ENCODE measurements around the gene TPD52L1.
A peak's percentile ranks its signal among the peaks of the same experiment; 100 is the strongest.
"Not testable (repeated sequence)": the region's sequence is repeated elsewhere in the genome, so short reads cannot be mapped to it uniquely, and the experiment has no call there.

The TPD52L1 gene

DNA sequence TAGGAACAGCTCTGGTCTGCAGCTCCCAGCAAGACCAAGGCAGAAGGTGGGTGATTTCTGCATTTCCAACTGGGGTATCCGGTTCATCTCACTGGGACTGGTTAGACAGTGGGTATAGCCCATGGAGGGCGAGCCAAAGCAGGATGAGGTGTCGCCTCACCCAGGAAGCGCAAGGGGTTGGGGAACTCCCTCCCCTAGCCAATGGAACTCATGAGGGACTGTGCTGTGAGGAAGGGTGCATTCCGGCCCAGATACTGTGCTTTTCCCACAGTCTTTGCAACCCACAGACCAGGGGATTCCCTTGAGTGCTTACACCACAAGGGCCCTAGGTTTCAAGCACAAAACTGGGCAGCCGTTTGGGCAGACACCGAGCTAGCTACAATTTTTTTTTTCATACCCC is 126.4 kb downstream of the TPD52L1 start:
- DNase-seq: no peak

DNA sequence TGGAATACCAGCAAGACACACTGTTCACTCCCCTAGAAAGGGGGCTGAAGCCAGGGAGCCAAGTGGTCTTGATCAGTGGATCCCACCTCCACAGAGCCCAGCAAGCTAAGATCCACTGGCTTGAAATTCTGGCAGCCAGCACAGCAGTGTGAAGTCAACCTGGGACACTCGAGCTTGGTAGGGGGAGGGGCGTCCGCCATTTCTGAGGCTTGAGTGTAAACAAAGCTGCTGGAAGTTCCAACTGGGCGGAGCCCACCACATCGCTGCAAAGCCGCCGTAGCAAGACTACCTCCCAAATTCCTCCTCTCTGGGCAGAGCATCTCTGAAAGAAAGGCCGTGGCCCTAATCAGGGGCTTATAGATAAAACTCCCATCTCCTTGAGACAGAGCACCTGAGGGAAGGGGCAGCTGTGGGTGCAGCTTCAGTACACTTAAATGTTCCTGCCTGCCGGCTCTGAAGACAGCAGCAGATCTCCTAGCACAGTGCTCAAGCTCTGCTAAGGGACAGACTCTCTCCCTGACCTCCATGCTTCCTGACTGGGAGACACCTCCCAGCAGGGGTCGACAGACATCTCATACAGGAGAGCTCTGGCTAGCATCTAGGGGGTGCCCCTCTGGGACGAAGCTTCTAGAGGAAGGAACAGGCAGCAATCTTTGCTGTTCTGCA is 126.9 kb downstream of the TPD52L1 start:
- DNase-seq: not testable (repeated sequence)

DNA sequence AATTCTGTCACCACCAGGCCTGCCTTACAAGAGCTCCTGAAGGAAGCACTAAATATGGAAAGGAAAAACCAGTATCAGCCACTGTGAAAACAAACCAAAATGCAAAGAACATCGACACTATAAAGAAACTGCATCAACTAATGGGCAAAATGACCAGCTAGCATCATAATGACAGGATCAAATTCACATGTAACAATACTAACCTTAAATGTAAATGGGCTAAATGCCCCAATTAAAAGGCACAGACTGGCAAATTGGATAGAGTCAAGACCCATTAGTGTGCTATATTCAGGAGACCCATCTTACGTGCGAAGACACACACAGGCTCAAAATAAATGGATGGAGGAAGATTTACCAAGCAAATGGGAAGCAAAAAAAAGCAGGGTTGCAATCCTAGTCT is 128.9 kb downstream of the TPD52L1 start:
- DNase-seq: not testable (repeated sequence)

DNA sequence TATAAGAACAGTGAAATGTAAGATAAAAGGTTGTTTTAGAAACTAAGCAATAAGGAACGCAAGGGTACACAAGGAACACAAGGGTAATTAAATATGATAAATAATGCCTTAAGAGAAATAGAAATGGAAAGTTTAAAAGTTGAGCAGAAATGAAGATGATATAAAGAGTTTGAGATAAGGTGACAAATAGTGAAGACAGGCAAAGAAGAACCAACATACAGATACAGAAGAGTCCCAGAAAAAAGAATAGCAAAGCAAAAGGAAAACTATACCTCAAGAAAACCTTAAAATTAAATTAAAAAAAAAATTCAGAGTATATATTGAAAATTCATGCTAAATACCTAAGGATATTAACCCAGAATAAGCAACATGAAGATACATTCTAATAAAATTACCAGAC is 131.8 kb downstream of the TPD52L1 start:
- no peak for DNase-seq

DNA sequence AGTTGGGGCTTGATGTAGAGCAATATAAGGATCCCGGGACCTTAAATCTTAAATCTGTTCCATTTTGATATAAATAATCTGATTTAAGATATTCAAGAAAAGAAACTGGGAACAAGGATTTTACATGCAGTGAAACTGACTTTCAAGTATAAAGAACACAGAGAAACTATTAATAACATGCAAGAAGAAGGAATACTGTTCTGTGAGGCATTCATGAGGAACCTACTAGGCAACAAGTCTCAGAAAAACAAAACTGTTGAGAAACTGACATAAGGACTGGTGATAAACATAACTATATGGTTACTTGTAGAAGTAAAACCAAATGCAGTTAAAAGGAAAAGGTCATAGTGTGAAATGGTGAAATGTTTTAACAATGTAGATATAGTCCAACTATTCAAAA is 132.4 kb downstream of the TPD52L1 start:
- no peak for DNase-seq

DNA sequence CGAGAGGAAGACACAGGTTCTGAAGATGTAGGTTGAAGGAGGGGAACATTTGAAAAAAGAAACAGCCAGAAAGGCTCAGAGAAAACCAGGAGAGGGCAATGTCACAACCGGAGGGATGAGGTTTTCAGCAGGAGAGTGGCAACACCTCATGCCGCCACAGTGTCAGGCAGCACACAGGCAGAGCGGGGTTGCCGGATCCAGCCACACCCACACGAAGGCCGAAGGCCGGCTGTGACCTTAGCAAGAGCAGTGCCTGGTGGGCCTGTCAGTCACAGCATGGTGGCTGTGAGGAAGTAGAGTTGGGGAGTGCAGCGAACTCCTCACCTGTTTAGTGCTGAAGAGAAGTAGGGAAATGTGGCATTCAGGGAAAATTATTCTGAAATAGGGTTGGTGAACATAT is 134.1 kb downstream of the TPD52L1 start:
- no peak for DNase-seq

DNA sequence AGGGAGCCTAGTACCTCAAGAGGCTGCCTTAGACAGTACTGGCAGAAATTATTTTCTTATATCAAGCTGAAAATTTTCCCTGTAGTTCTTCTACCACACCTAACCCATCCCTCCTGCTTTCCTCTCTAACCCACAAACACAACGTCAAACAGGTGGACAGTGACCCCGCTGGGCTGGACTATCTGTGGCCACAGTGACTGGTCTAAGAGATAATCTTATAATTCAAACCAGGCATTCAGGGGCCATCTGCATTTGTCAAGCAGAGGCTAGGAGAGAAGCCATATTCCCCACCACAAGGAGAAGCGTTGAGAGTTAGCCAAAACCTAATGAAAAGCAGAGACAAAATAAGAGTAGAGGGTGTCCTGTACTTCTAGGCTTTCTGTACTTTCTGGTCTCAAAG is 140.0 kb downstream of the TPD52L1 start:
- no peak for DNase-seq

DNA sequence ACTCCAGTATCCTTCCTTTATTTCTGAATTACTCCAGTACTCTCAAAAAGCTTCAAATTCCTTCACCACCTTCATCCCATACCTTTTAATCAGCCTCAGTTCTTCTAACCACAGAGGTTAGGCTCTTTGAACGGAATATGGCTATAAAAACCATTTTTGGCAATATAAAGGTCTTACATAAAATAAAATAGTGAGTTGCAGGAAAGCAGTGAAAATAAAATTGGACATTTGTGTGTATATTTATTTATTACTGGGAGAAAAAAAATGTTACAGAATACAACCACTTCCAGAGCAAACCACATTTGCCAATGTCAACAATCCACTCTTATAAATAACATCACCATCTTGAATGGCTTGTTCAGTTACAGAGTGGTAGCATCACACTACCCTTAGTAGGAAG is 140.5 kb downstream of the TPD52L1 start:
- no peak for DNase-seq

DNA sequence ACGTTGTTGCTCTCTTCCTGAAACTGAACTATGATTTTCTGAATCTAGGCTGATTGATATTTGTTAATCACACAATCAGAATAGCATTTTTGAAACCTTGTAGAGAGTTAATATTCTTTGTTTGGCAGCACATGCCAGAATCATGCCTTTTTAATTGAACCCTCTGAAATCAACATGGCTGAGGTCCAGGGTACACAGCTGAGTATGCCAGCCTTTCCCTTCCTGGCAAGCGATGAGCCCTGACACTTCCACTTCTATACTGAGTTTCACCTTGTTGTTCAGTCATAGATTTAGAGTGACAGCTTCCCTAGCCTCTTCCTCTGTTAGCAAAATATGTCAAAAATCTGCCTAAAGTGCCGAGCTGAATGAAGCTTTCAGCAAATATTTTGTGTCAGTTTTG is 141.4 kb downstream of the TPD52L1 start:
- DNase-seq: no peak

DNA sequence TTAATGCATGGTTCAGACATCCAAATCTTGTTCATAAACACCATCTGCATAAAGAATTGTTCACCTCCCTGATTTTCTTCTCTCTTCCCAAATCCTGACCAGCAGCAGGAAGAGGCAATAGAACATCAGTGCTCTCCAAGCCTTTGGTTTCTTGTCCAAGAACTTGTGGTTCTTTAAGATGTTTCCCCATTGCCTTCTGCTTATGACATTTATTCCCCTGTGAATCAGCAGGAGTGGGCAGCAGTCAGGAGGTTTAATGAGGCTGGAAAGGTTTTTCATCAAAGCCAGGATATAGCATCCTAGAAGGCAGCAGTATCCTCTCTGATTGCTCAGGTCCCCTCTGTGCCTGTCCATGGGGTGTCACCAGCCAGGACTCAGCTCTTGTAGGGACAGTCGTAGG is 142.9 kb downstream of the TPD52L1 start:
- DNase-seq: no peak

DNA sequence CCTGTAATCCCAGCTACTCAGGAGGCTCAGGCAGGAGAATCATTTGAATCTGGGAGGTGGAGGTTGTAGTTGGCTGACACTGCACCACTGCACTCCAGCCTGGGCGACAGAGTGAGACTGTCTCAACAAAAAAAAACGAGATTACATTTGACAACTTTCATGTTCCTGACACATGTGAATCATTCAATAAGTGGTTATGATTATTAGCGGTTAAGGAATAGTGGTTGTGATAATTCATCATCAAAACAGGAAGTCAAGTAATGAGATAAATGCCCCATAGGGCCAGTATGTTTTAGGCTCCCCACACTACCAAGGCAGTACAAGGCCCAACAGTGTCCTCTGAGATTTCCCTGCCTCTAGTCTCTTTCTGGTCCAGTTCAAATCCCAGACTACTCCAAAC is 145.7 kb downstream of the TPD52L1 start:
- DNase-seq: no peak

DNA sequence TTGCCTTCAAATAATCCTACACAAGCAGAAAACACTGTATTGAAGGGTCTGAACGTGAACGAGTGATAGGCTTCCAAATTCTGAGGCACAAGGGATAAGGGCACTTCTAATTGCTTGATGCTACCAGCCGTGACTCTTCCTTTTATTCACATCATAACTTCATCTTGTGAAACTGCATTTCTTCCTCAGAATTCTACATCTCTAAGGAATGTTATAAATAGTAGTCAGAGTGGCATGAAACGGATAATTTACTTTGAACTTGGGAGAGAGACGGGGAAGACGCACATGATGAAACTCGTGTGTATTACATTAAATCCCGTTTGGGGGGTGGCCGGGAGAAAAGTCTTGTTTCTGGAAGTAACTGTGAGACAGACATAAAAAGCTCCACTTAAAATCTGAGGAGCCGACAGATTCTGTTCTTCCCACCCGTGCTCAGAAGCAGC is 147.4 kb downstream of the TPD52L1 start:
- no peak for DNase-seq

DNA sequence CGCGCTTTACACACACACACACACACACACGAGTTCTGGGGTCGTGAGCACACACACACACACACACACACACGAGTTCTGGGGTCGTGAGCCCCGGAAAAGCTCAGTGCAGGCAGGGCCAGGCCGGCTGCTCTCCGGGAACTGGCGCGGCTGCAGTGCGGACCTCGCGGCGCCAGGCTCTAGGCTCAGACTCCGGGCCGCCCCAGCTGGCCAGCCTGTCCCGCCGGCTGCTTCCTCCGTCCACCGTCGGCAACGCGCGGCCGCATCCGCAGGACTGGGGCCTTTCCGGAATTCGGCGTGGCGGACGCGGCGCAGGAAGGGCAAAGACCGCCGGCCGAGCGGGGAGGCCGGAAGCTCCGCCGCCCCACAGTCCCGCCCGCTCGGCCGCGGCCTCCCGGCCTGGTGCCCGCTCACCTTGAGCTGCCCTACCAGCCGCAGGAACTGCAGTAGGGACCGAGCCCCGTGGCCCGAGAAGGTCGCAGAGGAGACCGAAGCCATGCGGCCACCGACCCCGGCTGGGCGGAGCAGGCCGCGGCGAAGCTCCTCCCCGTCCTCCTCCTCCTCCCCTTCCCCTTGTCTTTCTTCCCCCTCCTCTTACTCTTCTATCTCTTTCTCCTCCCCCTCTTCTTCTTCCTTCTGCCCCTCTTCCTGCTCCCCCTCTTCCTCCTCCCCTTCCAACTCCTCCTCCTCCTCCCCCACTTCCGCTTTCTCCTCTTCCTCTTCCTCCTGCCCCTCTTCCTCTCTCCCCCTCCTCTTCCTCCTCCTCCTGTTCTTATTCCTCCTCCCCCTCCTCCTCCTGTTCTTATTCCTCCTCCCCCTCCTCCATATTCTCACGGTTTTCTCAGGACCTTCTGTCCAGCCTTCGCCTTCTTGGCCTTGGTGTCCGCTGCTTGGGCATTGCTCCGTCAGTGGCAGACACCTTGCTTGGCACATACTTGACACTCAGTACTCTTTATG is 148.1 kb downstream of the TPD52L1 start, which contains the start of gene HDDC2:
HDDC2 (minus strand) TSS at position 533 of the 957 bp plus-strand sequence; CDS start at position 498, 35 bp downstream.
- peak; percentile 18 for DNase-seq

DNA sequence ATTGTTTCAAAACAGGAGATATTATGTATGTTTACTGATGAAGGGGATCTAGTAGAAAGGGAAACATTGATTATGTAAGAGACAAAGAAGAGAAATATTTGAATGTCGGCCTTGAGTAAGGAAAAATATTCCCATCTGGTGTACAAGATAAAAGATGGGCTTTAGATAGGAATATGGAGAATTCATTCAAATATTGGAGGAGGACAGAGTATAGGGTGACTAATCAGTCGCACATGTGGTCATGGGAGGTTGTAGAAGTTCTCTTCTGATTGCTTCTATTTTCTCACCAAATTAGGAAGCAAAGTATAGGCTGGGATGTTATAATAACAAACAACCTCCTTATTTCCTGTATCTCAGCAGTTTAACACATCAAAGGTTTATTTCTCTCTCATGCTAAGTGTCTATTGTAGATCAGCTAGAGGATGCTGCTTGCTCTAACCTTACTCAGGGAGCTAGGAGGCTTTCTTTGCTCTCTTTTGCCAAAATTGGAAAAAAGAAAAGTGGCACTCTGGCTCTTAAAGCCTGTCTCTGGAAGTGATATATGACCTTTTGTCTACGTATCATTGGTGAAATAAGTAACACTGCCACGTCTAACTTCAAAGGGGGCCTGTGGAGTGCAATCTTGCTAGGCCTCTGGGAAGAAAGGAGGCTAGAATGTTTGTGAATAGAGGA is 149.4 kb downstream of the TPD52L1 start:
- DNase-seq: no peak

DNA sequence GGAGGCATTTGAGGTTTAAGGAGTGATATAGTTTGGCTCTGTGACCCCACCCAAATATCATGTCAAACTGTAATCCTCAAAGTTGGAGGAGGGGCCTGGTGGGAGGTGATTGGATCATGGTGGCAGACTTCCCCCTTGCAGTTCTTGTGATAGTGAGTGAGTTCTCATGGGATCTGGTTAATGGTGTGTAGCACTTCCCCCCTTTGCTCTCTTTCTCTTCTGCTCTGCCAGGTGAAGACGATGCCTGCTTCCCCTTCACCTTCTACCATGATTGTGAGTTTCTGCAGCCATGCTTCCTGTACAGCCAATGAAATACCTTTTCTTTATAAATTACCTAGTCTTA is 149.9 kb downstream of the TPD52L1 start:
- no peak for DNase-seq

DNA sequence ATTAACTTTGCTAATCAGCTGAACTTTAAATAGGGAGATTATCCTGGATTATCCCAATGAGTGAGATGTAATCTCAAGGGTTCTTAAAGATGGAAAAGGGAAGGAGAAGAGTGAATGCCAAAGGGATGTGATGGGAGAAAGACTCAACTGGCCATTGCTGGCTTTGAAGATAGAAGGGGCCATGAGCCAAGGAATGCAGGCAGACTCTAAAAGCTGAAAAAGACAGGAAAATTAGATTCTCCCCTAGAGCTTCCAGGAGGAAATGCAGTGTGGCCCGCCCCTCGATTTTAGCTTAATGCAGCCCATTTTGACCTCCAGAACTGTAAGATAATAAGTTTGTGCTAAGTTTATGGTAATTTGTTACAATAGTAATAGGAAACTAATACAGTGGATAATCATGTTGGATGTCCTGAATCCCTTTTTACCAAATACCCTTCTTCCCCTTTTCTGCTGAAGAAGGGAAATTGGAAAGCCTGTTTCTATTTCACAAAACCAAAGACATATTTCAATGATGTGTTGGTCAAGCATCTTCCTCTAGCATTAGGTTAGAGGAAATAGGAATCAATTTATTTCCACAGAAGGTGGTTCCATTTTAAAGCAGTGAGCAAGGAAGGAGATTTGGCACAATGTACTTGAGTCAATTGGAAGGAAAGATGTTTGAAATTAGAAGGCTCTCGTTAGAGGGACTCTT is 151.5 kb downstream of the TPD52L1 start:
- no peak for DNase-seq

DNA sequence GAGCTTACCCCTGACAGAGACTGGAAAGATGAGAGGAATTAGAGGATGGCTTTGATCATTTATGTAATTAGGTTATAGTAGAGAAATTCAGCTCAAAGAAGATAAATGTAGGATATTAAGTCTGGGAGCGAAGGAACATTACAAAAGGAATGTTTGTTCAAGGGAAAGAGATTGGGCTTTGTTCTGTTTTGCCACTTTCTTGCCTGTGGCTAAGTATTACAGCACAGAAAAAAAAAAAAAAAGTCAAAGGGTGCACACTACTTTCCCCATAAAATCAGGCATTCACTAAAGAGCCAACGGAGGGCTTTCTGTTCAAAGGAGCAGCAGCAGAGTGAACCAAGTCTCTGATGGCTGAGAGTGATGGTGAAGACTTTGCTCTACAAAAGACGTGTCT is 153.2 kb downstream of the TPD52L1 start:
- no peak for DNase-seq

DNA sequence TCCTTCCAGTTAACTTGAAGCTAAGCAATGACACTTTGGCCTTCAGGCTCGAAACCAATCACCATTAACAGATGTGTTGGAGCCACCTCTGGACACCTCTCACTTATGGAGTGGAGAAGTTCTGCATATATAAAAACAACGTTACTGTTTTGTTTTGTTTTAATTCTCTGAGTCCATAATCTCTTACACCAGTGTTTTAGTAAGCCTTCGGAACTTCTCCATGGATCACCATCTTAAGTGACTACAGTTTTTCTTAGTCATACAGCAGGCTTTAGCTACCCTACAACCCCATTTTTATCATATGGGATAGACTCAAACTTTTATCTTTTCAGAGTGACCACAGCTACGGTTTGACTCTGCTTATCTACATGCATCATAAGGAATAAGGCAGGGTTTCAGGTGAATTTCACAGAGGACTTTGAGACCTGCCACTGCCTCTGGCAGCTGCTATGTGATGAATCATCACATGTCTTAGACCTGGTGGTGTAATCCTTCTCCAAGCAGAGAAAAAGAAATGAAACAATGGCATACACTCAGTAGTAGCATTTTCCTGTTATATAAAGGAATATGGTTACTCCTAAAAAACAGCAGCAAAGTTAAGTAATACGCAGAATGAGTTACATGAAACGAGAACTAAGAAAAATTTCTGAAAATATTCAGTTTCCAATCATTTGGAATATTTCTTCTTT is 153.7 kb downstream of the TPD52L1 start:
- no peak for DNase-seq

DNA sequence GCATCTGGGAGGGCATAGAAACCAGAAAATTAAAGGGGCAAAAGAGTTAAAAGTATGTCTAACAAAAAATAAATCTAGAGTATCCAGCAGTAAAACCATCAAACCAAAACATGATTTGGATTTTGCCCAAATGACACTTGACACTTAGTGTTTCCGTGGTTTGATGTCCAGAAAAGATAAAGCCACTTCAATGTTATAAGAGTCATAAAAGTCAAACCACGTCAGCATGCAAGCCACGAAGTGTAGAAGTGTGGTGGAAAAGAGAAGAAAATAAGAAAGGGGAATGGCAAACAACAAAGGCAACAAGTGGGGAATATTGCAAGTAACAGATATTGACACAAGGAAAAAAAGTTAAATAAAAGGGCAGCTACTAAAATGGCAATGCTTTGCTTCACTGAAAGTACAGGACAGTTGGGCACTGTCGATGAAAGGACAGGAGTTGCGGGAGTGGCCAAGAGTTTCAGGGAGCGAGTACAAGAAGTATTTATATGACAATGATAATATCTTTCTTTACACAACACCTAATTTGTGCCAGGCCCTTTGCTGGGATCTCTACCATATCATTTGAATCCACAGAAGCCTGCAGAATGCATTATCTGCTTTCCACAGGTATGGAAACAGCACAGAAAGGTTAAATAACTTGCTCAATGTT is 154.5 kb downstream of the TPD52L1 start:
- DNase-seq: no peak

DNA sequence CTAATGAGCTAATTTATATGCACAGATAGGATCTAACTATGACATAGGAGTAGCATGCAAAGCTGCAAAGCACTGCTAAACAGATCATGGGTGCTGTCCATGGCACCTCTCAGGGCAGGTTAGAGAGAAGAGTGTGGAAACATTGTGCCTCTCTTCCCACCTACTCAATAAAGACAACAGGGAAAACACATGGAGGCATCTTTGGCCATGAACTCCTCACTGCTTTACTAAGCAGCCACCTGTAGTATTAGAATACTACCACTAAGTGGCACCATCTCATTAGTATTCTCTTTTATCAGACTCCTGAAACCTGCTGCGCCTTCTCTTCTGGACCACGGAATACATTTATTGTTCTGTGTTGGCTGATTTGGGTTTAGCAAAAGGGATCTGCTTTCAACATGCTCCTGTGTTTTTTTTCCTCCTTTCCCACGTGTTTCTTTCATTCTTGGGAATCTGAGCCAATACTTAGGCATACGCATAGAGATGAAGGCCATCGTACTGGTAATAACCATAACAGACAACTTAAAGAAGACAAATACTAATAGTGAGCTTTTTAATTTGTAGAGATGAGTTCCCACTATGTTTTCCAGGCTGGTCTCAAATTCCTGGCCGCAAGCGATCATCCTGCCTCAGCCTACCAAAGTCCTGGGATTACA is 157.5 kb downstream of the TPD52L1 start:
- DNase-seq: peak; percentile 74

DNA sequence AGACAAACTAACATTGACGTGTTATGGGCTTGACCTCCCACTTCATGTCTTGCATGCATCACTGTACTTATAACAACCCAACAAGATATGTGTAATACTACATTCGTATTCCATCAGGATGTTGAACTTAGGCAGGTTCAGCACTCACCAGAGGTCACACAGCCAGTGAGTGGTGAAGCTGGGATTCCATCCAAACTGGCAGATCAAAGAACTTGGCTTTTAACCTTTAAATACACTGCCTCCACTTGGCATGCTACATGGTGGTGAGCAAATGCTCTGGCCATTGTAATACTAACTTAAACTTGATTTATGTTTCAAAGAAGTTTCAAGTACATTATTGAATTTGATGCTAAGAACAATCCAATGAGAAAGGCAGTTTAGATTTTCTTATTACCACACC is 158.9 kb downstream of the TPD52L1 start:
- DNase-seq: no peak

All from NCI-H1694 treated with DMSO at 0.1 percent for 48 hours (cell line).